Inflammatory macrophage treated with lipopolysaccharide for 1 hour (primary cell): ENCODE measurements around the gene CHMP5.

Source experiments
- DNase-seq, 2 donors: peaks; one replicate each; pipeline ENCODE4 v3.0.0-alpha.2; 2020 to 2022

The CHMP5 gene

GRCh38 chr9:33244137-33244784 lies 20.6 kb upstream of the CHMP5 start:
- DNase-seq: peak; percentile 7 to 32

GRCh38 chr9:33245341-33245740 lies 19.5 kb upstream of the CHMP5 start:
- no peak for DNase-seq

GRCh38 chr9:33246269-33246860 lies 18.5 kb upstream of the CHMP5 start:
- DNase-seq: no peak

- DNase-seq: no peak
Measured at GRCh38 chr9:33248606-33249005, 16.2 kb upstream of the CHMP5 start.

GRCh38 chr9:33249087-33249658 lies 15.7 kb upstream of the CHMP5 start:
- DNase-seq: no peak

- DNase-seq: no peak
Measured at GRCh38 chr9:33249983-33250382, 14.9 kb upstream of the CHMP5 start.

GRCh38 chr9:33250458-33250995 lies 14.3 kb upstream of the CHMP5 start:
- DNase-seq: peak; percentile 51 to 81

GRCh38 chr9:33254211-33254610 lies 10.6 kb upstream of the CHMP5 start:
- DNase-seq: no peak

- DNase-seq: no peak
Measured at GRCh38 chr9:33255014-33255413, 9.8 kb upstream of the CHMP5 start.

- DNase-seq: no peak
Measured at GRCh38 chr9:33255471-33255870, 9.4 kb upstream of the CHMP5 start.

- no peak for DNase-seq
Measured at GRCh38 chr9:33256236-33256635, 8.6 kb upstream of the CHMP5 start.

GRCh38 chr9:33257276-33257675 lies 7.6 kb upstream of the CHMP5 start:
- no peak for DNase-seq

- DNase-seq: no peak
Measured at GRCh38 chr9:33260372-33260771, 4.5 kb upstream of the CHMP5 start.

- peak; percentile 22 to 40 for DNase-seq
Measured at GRCh38 chr9:33263131-33264002, 1.5 kb upstream of the CHMP5 start.

GRCh38 chr9:33264003-33264472 lies 811 bp upstream of the CHMP5 start:
- DNase-seq: peak; percentile 23 to 27

- peak; percentile 48 to 52 for DNase-seq
Measured at GRCh38 chr9:33265211-33265865, 489 bp downstream of the CHMP5 start.

- DNase-seq: no peak
Measured at GRCh38 chr9:33267151-33267767, 2.4 kb downstream of the CHMP5 start.

- DNase-seq: no peak
Measured at GRCh38 chr9:33270146-33270545, 5.3 kb downstream of the CHMP5 start.

GRCh38 chr9:33272061-33272460 lies 7.2 kb downstream of the CHMP5 start:
- no peak for DNase-seq

- DNase-seq: no peak
Measured at GRCh38 chr9:33273266-33273971, 8.6 kb downstream of the CHMP5 start.

- DNase-seq: no peak
Measured at GRCh38 chr9:33273972-33274328, 9.1 kb downstream of the CHMP5 start.

GRCh38 chr9:33277484-33277883 lies 12.6 kb downstream of the CHMP5 start:
- DNase-seq: no peak
